Fibroblast of the aortic adventitia (primary cell): Measurements from ENCODE around the gene STXBP2. TPM values are rescaled to one million over a fixed set of nuclear protein-coding genes. Genes with fewer than 3 reads are reported as not detected.

Experiments
- DNase-seq: peaks from one replicate; pipeline ENCODE4 v3.0.0-alpha.2; 2010; ENCODE audit warnings: low read depth
- H3K4me3 ChIP-seq: 2 replicates; pipeline ENCODE4 v1.5.1; 2011; ENCODE audit warnings: low read depth, mild to moderate bottlenecking, control low read depth, low read length, moderate library complexity
- CTCF ChIP-seq: IDR thresholded peaks from 2 replicates; pipeline ENCODE4 v1.5.1; 2011; ENCODE audit warnings: mild to moderate bottlenecking, low read length, control low read depth, inconsistent platforms; ENCODE audit not compliant: insufficient read depth
- total RNA-seq: library from RNA; depleted of rRNA; stranded (reverse); fragments of >200 nt; gene quantifications from 2 replicates; pipeline ENCODE4 v1.2.3, GENCODE V29; 2012; ENCODE audit warnings: low replicate concordance

Gene STXBP2
- total RNA-seq, 1 donor: 0.90 TPM

- H3K4me3 ChIP-seq: no peak overlapping the region
- TF ChIP-seq CTCF: no peak
- peak; percentile 66 for DNase-seq
Measured at GRCh38 chr19:7674010-7675005, 37.4 kb downstream of the STXBP2 start.

GRCh38 chr19:7676376-7676775 lies 39.5 kb downstream of the STXBP2 start:
- no peak for DNase-seq
- no peak overlapping the region for H3K4me3 ChIP-seq
- TF ChIP-seq CTCF: no peak

DNA sequence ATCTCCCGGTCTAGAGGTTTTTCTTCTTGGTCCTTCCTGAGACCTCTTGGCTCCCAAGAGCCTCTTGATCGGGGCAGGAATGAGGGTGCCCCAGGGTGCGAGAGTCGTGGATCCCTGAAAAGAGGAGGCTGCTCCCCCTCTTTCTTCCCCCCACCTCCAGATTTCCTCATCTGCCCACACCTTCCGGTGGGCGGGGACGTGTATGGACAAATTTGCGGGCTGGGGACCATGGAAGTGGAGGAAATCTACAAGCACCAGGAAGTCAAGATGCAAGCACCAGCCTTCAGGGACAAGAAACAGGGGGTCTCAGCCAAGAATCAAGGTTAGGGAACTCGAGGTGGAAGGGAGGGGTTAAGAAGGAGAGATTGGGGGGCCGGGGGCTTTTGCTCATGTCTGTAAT lies 39.9 kb downstream of the STXBP2 start, which contains the start of gene MCEMP1:
Gene MCEMP1 (plus strand): TSS at position 237 of the 400 bp plus-strand sequence. CDS start 31 bp downstream, at position 268.
- no peak within 1 kb of the TSS for H3K4me3 ChIP-seq
- DNase-seq: no peak

GRCh38 chr19:7677669-7678311 lies 40.9 kb downstream of the STXBP2 start:
- no peak for DNase-seq
- no peak overlapping the region for H3K4me3 ChIP-seq
- no peak for TF ChIP-seq CTCF

More for the DNA sequence above, 39.9 kb downstream of the STXBP2 start, which contains the start of gene MCEMP1:
- TF ChIP-seq CTCF: no peak

GRCh38 chr19:7678971-7679751 lies 42.3 kb downstream of the STXBP2 start:
- no peak for TF ChIP-seq CTCF
- no peak overlapping the region for H3K4me3 ChIP-seq
- DNase-seq: no peak
